ENCODE results near the gene KCNMA1. TPM values are rescaled to one million over a fixed set of nuclear protein-coding genes. Genes with fewer than 3 reads are reported as not detected.

KCNMA1 gene
- total and polyA plus RNA-seq, 10 donors = 9.3 to 114 (median 51.5) TPM

GRCh38 chr10:77601488-77601887 lies 36.1 kb downstream of the KCNMA1 start:
- Histone ChIP-seq H3K4me3 (no peak overlapping the region), H3K27me3 (replicated peaks in 1 of 7) (no peaks in the 10 kb centered on the region), H3K4me1 (peaks cover 13 to 40% (median 29%) of the 10 kb centered on the region in 6 donors), H3K36me3 (no peaks in the 10 kb centered on the region), H3K27ac (peak overlapping the region in 3 of 8 donors; percentile 15 to 83 (median 29)), H3K9me3 (no peaks in the 10 kb centered on the region)
- WGBS, 5 donors = 60 to 84% (median 74%) methylated on average over 4 of the region's 4 CpGs
- DNase-seq = peak; percentile 23
- intact Hi-C loops (cut with DNase I; ENCODE audit: low total_unique reads) = no loop called here
- TF ChIP-seq POLR2AphosphoS5 (IDR thresholded peaks at IDR 0.05) = peak in 1 of 3 donors; percentile 52
- no peak for TF ChIP-seq POLR2A (IDR thresholded peaks at IDR 0.05)

GRCh38 chr10:77600640-77601039 lies 37.0 kb downstream of the KCNMA1 start:
- Histone ChIP-seq H3K36me3 (no peaks in the 10 kb centered on the region), H3K4me1 (peaks cover 13 to 40% (median 29%) of the 10 kb centered on the region in 6 donors), H3K27me3 (replicated peaks in 1 of 7) (no peaks in the 10 kb centered on the region), H3K27ac (peak overlapping the region in 1 of 8 donors; percentile 29), H3K4me3 (no peak overlapping the region), H3K9me3 (no peaks in the 10 kb centered on the region)
- intact Hi-C loops (cut with DNase I; ENCODE audit: low total_unique reads) = no loop called here
- peak; percentile 20 for DNase-seq
- 87 to 98% (median 94%) methylated on average over 6 of the region's 6 CpGs for WGBS, 5 donors
- TF ChIP-seq CTCF (IDR thresholded peaks at IDR 0.05 in 8 of 11, conservative IDR thresholded peaks at IDR 0.05 in 3 of 11) (no peak), POLR2A (IDR thresholded peaks at IDR 0.05) (no peak), POLR2AphosphoS5 (IDR thresholded peaks at IDR 0.05) (no peak)

GRCh38 chr10:77599651-77600050 lies 38.0 kb downstream of the KCNMA1 start:
- Histone ChIP-seq H3K36me3 (no peaks in the 10 kb centered on the region), H3K4me3 (no peak overlapping the region), H3K27ac (no peak overlapping the region), H3K4me1 (peaks cover 13 to 35% (median 27%) of the 10 kb centered on the region in 6 donors), H3K9me3 (no peaks in the 10 kb centered on the region), H3K27me3 (replicated peaks in 1 of 7) (no peaks in the 10 kb centered on the region)
- intact Hi-C loops (cut with DNase I; ENCODE audit: low total_unique reads) = no loop called here
- TF ChIP-seq CTCF (IDR thresholded peaks at IDR 0.05 in 8 of 11, conservative IDR thresholded peaks at IDR 0.05 in 3 of 11) (no peak), POLR2AphosphoS5 (IDR thresholded peaks at IDR 0.05) (no peak), POLR2A (IDR thresholded peaks at IDR 0.05) (no peak)
- peak; percentile 24 for DNase-seq
- 81 to 95% (median 84%) methylated on average over 4 of the region's 4 CpGs for WGBS, 5 donors

GRCh38 chr10:77598606-77599005 lies 39.0 kb downstream of the KCNMA1 start:
- intact Hi-C loops (cut with DNase I; ENCODE audit: low total_unique reads) = no loop called here
- H3K4me3 ChIP-seq = no peak overlapping the region
- no peaks in the 10 kb centered on the region for H3K9me3 ChIP-seq
- peaks cover 10 to 35% (median 19%) of the 10 kb centered on the region in 6 donors for H3K4me1 ChIP-seq
- no peaks in the 10 kb centered on the region for H3K27me3 ChIP-seq (replicated peaks in 1 of 7)
- no peak overlapping the region for H3K27ac ChIP-seq
- WGBS, 5 donors = 62 to 80% (median 69%) methylated on average over 7 of the region's 7 CpGs
- no peaks in the 10 kb centered on the region for H3K36me3 ChIP-seq
- DNase-seq = peak; percentile 28
- TF ChIP-seq POLR2A (IDR thresholded peaks at IDR 0.05) = no peak
- no peak for TF ChIP-seq CTCF (IDR thresholded peaks at IDR 0.05 in 8 of 11, conservative IDR thresholded peaks at IDR 0.05 in 3 of 11)
- no peak for TF ChIP-seq POLR2AphosphoS5 (IDR thresholded peaks at IDR 0.05)

- DNase-seq = no peak
- Histone ChIP-seq H3K4me3 (no peak overlapping the region), H3K27me3 (replicated peaks in 1 of 7) (no peaks in the 10 kb centered on the region), H3K27ac (no peak overlapping the region), H3K4me1 (peaks cover 0 to 24% (median 9%) of the 10 kb centered on the region in 6 donors), H3K9me3 (no peaks in the 10 kb centered on the region), H3K36me3 (no peaks in the 10 kb centered on the region)
- TF ChIP-seq POLR2A (IDR thresholded peaks at IDR 0.05) = no peak
- no peak for TF ChIP-seq POLR2AphosphoS5 (IDR thresholded peaks at IDR 0.05)
- TF ChIP-seq CTCF (IDR thresholded peaks at IDR 0.05 in 8 of 11, conservative IDR thresholded peaks at IDR 0.05 in 3 of 11) = no peak
- intact Hi-C loops (cut with DNase I; ENCODE audit: low total_unique reads) = no loop called here
Observed at GRCh38 chr10:77597560-77597959, 40.0 kb downstream of the KCNMA1 start.
